GM19372 (cell line): ENCODE results near the gene EEPD1.
"Not testable (repeated sequence)": the region's sequence is repeated elsewhere in the genome, so short reads cannot be mapped to it uniquely, and the experiment has no call there.

Experiments used
- ATAC-seq: cut with Tn5 transposase; IDR thresholded peaks from one replicate; pipeline ENCODE4 v1.9.1; 2021; ENCODE audit warnings: mild to moderate bottlenecking, low read depth, moderate library complexity; ENCODE audit not compliant: unreplicated experiment

The EEPD1 gene

GRCh38 chr7:36152756-36153570, at the start of gene EEPD1:
TSS of gene EEPD1 (plus strand) at chr7:36153254. CDS start at chr7:36154325, 1,071 bp downstream.
- peak; percentile 91 for ATAC-seq

GRCh38 chr7:36103837-36104561, 49.1 kb upstream of the EEPD1 start:
- no peak for ATAC-seq

GRCh38 chr7:36106972-36107908, 45.8 kb upstream of the EEPD1 start:
- not testable (repeated sequence) for ATAC-seq

GRCh38 chr7:36107926-36108631, 45.0 kb upstream of the EEPD1 start:
- no peak for ATAC-seq

GRCh38 chr7:36109013-36109627, 43.9 kb upstream of the EEPD1 start:
- no peak for ATAC-seq

GRCh38 chr7:36110584-36110983, 42.5 kb upstream of the EEPD1 start:
- ATAC-seq: no peak

GRCh38 chr7:36112969-36113368, 40.1 kb upstream of the EEPD1 start:
- no peak for ATAC-seq

GRCh38 chr7:36114355-36114754, 38.7 kb upstream of the EEPD1 start:
- no peak for ATAC-seq

- ATAC-seq: peak; percentile 100
Measured at GRCh38 chr7:36115448-36116321, 37.4 kb upstream of the EEPD1 start.

- ATAC-seq: no peak
Measured at GRCh38 chr7:36116347-36117202, 36.5 kb upstream of the EEPD1 start.

- no peak for ATAC-seq
Measured at GRCh38 chr7:36117203-36117840, 35.7 kb upstream of the EEPD1 start.

GRCh38 chr7:36118344-36118743, 34.7 kb upstream of the EEPD1 start:
- ATAC-seq: no peak

- no peak for ATAC-seq
Measured at GRCh38 chr7:36119005-36119706, 33.9 kb upstream of the EEPD1 start.

- ATAC-seq: not testable (repeated sequence)
Measured at GRCh38 chr7:36119983-36120646, 32.9 kb upstream of the EEPD1 start.

GRCh38 chr7:36125630-36126029, 27.4 kb upstream of the EEPD1 start:
- not testable (repeated sequence) for ATAC-seq

- no peak for ATAC-seq
Measured at GRCh38 chr7:36127075-36127740, 25.8 kb upstream of the EEPD1 start.
